Fibroblast of pulmonary artery (primary cell): Measurements from ENCODE around the gene RBL2.

Experiments used
- DNase-seq: peaks from one replicate; pipeline ENCODE4 v3.0.0-alpha.2; 2010; ENCODE audit warnings: low read depth
- H3K4me3 ChIP-seq: replicated peaks from 2 replicates; pipeline ENCODE4 v1.5.1; 2011; ENCODE audit warnings: low read depth, mild to moderate bottlenecking, control low read depth, low read length, moderate library complexity
- CTCF ChIP-seq: IDR thresholded peaks from 2 replicates; pipeline ENCODE4 v1.5.1; 2011; ENCODE audit warnings: mild to moderate bottlenecking, control low read depth, low read length, inconsistent platforms; ENCODE audit errors: missing control alignments

Gene RBL2

GRCh38 chr16:53518550-53519416, 84.5 kb downstream of the RBL2 start:
- no peak for TF ChIP-seq CTCF

GRCh38 chr16:53519417-53520091, 85.3 kb downstream of the RBL2 start:
- DNase-seq = no peak
- no peak overlapping the region for H3K4me3 ChIP-seq
- TF ChIP-seq CTCF = no peak

More at GRCh38 chr16:53518550-53519416, 84.5 kb downstream of the RBL2 start:
- H3K4me3 ChIP-seq = no peak overlapping the region
- DNase-seq = peak; percentile 95

- DNase-seq = no peak
- no peak overlapping the region for H3K4me3 ChIP-seq
- no peak for TF ChIP-seq CTCF
Observed at GRCh38 chr16:53523126-53523804, 89.0 kb downstream of the RBL2 start.

GRCh38 chr16:53523971-53524548, 89.8 kb downstream of the RBL2 start:
- TF ChIP-seq CTCF = no peak
- no peak for DNase-seq
- H3K4me3 ChIP-seq = no peak overlapping the region

GRCh38 chr16:53528797-53529196, 94.5 kb downstream of the RBL2 start:
- no peak overlapping the region for H3K4me3 ChIP-seq
- no peak for TF ChIP-seq CTCF
- DNase-seq = no peak

GRCh38 chr16:53529513-53529912, 95.2 kb downstream of the RBL2 start:
- no peak overlapping the region for H3K4me3 ChIP-seq
- TF ChIP-seq CTCF = no peak
- no peak for DNase-seq
